IMR-90 (cell line): ENCODE data around the gene SECTM1. TPM values are rescaled to one million over a fixed set of nuclear protein-coding genes. Genes with fewer than 3 reads are reported as not detected.
A peak's percentile ranks its signal among the peaks of the same experiment; 100 is the strongest.

ENCODE experiments used
- ATAC-seq: fragments of 200-7000 bp; cut with Tn5 transposase; 2 replicates; pipeline ENCODE4 v1.9.1; 2020; ENCODE audit warnings: low read depth, mild to moderate bottlenecking, moderate library complexity
- BruUV-seq: library from RNA; stranded (reverse); fragments of 400-500 nt; replicated peaks from 2 replicates; lab custom pipeline; 2021; lab: Mats Ljungman, UMichigan
- CTCF ChIA-PET: fragments of 300-600 bp; formaldehyde crosslinking; extraction: SDS; loops from one replicate; lab custom pipeline; 2021; ENCODE audit warnings: antibody characterized with exemption; lab: Yijun Ruan, JAX
- POLR2A ChIA-PET: fragments of 300-600 bp; sonication (Branson Sonifier 250); formaldehyde crosslinking; loops from one replicate; lab custom pipeline; 2022; ENCODE audit warnings: antibody characterized with exemption; ENCODE audit not compliant: unreplicated experiment; lab: Charles Lee
- DNase-seq: peaks from one replicate; pipeline ENCODE4 v3.0.0; 2013
- H2AFZ ChIP-seq: replicated peaks from 2 replicates; pipeline ENCODE3; 2013; ENCODE audit warnings: low read length, mild to moderate bottlenecking; ENCODE audit not compliant: poor library complexity
- H2AK5ac ChIP-seq: 2 replicates; pipeline ENCODE4 v1.6.1; 2013; ENCODE audit warnings: low read depth, low read length, inconsistent platforms
- H2AK9ac ChIP-seq: replicated peaks from 2 replicates; pipeline ENCODE3; 2013; ENCODE audit warnings: mild to moderate bottlenecking, low read depth, low read length, moderate library complexity; ENCODE audit not compliant: poor library complexity
- H2BK120ac ChIP-seq: 2 replicates; pipeline ENCODE4 v1.6.1; 2013; ENCODE audit warnings: low read depth, low read length, inconsistent platforms
- H2BK15ac ChIP-seq: 3 replicates; pipeline ENCODE4 v1.6.1; 2013; ENCODE audit warnings: low read depth, low read length, inconsistent platforms
- H2BK20ac ChIP-seq: 2 replicates; pipeline ENCODE4 v1.6.1; 2013; ENCODE audit warnings: low read depth, mild to moderate bottlenecking, inconsistent platforms, low read length, moderate library complexity
- H2BK5ac ChIP-seq: 2 replicates; pipeline ENCODE4 v1.6.1; 2013; ENCODE audit warnings: mild to moderate bottlenecking, low read depth, low read length, inconsistent platforms; ENCODE audit not compliant: poor library complexity, severe bottlenecking
- H3K14ac ChIP-seq: replicated peaks from 2 replicates; pipeline ENCODE4 v1.6.1; 2013; ENCODE audit warnings: low read depth, low read length, inconsistent platforms
- H3K18ac ChIP-seq: 2 replicates; pipeline ENCODE4 v1.6.1; 2013; ENCODE audit warnings: low read depth, low read length, control low read depth
- H3K23ac ChIP-seq: 2 replicates; pipeline ENCODE4 v1.6.1; 2013; ENCODE audit warnings: low read depth, low read length, inconsistent platforms
- H3K27ac ChIP-seq: 2 replicates; pipeline ENCODE4 v1.5.1; 2013; ENCODE audit warnings: mild to moderate bottlenecking, control low read depth, low read length; ENCODE audit not compliant: insufficient read depth
- H3K27me3 ChIP-seq: 2 replicates; pipeline ENCODE4 v1.6.1; 2013; ENCODE audit warnings: low read length; ENCODE audit not compliant: control insufficient read depth, insufficient read depth
- H3K36me3 ChIP-seq: 2 replicates; pipeline ENCODE4 v1.6.1; 2013; ENCODE audit warnings: low read length, mixed read lengths; ENCODE audit not compliant: control insufficient read depth, insufficient read depth
- H3K4ac ChIP-seq: 2 replicates; pipeline ENCODE4 v1.6.1; 2013; ENCODE audit warnings: low read depth, low read length, inconsistent platforms
- H3K4me1 ChIP-seq: 2 replicates; pipeline ENCODE4 v1.6.1; 2013; ENCODE audit warnings: low read length, mixed read lengths; ENCODE audit not compliant: control insufficient read depth, insufficient read depth
- H3K4me2 ChIP-seq: 2 replicates; pipeline ENCODE4 v1.6.1; 2013; ENCODE audit warnings: low read depth, mild to moderate bottlenecking, control low read depth, low read length, moderate library complexity
- H3K4me3 ChIP-seq: 2 replicates; pipeline ENCODE4 v1.5.1; 2013; ENCODE audit warnings: low read depth, mild to moderate bottlenecking, control low read depth, low read length, moderate library complexity; ENCODE audit not compliant: insufficient read depth
- H3K56ac ChIP-seq: 2 replicates; pipeline ENCODE4 v1.6.1; 2013; ENCODE audit warnings: low read length, inconsistent platforms; ENCODE audit not compliant: insufficient read depth; ENCODE audit errors: extremely low read depth
- H3K79me1 ChIP-seq, 2 experiments: 2 replicates each; pipeline ENCODE4 v1.6.1; 2013; ENCODE audit warnings: low read length in 2 of 2, inconsistent platforms in 1 of 2, low read depth in 1 of 2
- H3K9ac ChIP-seq: 2 replicates; pipeline ENCODE4 v1.6.1; 2013; ENCODE audit warnings: low read depth, low read length, control low read depth
- H3K9me1 ChIP-seq: 2 replicates; pipeline ENCODE4 v1.6.1; 2013; ENCODE audit warnings: low read length, inconsistent platforms; ENCODE audit not compliant: insufficient read depth
- H3K9me3 ChIP-seq: 2 replicates; pipeline ENCODE4 v1.6.1; 2013; ENCODE audit warnings: low read length; ENCODE audit not compliant: control insufficient read depth, insufficient read depth
- H4K20me1 ChIP-seq: 2 replicates; pipeline ENCODE4 v1.6.1; 2013; ENCODE audit warnings: low read length, inconsistent platforms; ENCODE audit not compliant: insufficient read depth
- H4K5ac ChIP-seq: 2 replicates; pipeline ENCODE4 v1.6.1; 2013; ENCODE audit warnings: mild to moderate bottlenecking, low read depth, low read length, control low read depth
- H4K8ac ChIP-seq, 2 experiments: 2 replicates each; pipeline ENCODE4 v1.6.1; 2013; ENCODE audit warnings: low read depth in 2 of 2, low read length in 2 of 2, control low read depth in 1 of 2, inconsistent platforms in 1 of 2
- H4K91ac ChIP-seq: 2 replicates; pipeline ENCODE4 v1.6.1; 2013; ENCODE audit warnings: low read depth, low read length, inconsistent platforms; ENCODE audit not compliant: insufficient read depth
- FOS ChIP-seq: fragments of 150-350 bp; IDR thresholded peaks from 2 replicates; pipeline ENCODE4 v1.6.1; 2016; ENCODE audit warnings: low read depth, low read length
- MAFK ChIP-seq: IDR thresholded peaks from 2 replicates; pipeline ENCODE4 v1.6.1; 2012; ENCODE audit warnings: low read depth, low read length, improper control_type of control experiment
- MAZ ChIP-seq: IDR thresholded peaks from 2 replicates; pipeline ENCODE4 v1.6.1; 2012; ENCODE audit warnings: low read depth, mild to moderate bottlenecking, low read length, improper control_type of control experiment, moderate library complexity, borderline replicate concordance
- NFE2L2 ChIP-seq: fragments of 150-350 bp; IDR thresholded peaks from 2 replicates; pipeline ENCODE4 v1.6.1; 2016; ENCODE audit warnings: low read depth, mild to moderate bottlenecking, low read length
- WGBS, 2 experiments: methylation state at CpG; one replicate each; pipeline versions ENCODE4 v1.1.5 to v1.1.7; 2013; ENCODE audit warnings: missing lambda C conversion rate in 2 of 2; ENCODE audit not compliant: insufficient read length in 1 of 2; ENCODE audit errors: extremely low coverage in 2 of 2; 5-methylcytosine and 5-hydroxymethylcytosine counted together
- dilution Hi-C: fragments of 300-500 bp; cut with HindIII; formaldehyde crosslinking; loops from one replicate; pipeline ENCODE4 v1.14.3; 2018; ENCODE audit warnings: low sequenced_read_pairs; ENCODE audit not compliant: unreplicated experiment
- in situ Hi-C: fragments of 300-500 bp; cut with MboI; formaldehyde crosslinking; loops from 3 replicates; pipeline ENCODE4 v1.14.3; 2019; ENCODE audit warnings: low sequenced_read_pairs, inconsistent platforms, mixed read lengths
- intact Hi-C: fragments of 100-400 bp; cut with micrococcal nuclease; formaldehyde crosslinking; loops from 2 replicates; pipeline ENCODE4 v1.10.0; 2022
- polyA plus RNA-seq, 3 experiments: library from polyadenylated mRNA; depleted of rRNA; stranded (reverse); fragments of >200 nt; gene quantifications; 2 replicates each; pipeline ENCODE4 v1.2.3, GENCODE V29; 2012; ENCODE audit warnings: low replicate concordance in 1 of 3
- total RNA-seq: library from RNA; depleted of rRNA; stranded (reverse); fragments of >200 nt; gene quantifications from 2 replicates; pipeline ENCODE4 v1.2.3, GENCODE V29; 2012
- TF ChIP-seq, protein P1 (sequence below): fragments of 150-350 bp; IDR thresholded peaks from 2 replicates; pipeline ENCODE4 v1.6.1; 2017; ENCODE audit warnings: mild to moderate bottlenecking, antibody characterized with exemption, low read length, low read depth

The SECTM1 gene
- total and polyA plus RNA-seq, 2 of the 4 experiments (the other 2 are of a cell fraction), result 2.3 to 4.4 TPM

DNA sequence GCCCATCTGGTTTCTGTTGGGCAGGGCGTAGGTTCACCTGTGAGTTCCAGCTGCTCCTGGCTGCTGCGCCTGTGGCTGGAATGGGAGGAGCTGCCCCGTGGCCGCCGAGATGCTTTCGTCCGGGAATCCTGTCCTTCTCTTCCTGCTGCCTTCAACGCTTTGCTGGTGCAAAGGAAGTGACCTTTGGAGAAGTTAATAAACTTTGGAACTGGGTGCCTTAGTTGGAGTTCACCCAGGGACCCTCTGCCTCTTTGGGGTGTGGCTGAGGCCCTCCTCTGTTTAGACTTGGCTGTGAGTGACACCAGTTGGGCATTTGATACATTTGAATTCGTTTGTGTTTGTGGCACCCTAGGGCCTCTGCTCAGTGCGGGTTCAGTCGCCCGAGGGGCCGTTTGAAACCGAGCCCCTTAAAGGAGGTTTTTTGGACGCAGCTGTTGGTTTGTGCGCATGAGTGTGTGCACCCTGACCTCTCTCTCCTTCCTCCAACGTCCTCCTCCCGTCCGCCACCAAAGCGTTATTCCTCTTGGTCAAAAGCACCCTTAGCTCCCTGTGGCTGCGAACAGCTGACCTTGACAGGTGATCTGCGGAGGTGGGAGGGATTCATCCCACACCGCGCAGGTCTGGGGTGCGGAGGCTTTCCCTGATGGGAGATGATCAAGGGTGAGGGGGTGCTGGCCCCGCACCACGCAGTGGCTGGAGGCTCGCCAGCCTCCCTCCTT lies 9.0 kb upstream of the SECTM1 start:
- Histone ChIP-seq H3K56ac (no peak overlapping the region), H2BK5ac (no peak overlapping the region), H4K8ac (no peak overlapping the region), H3K36me3 (no peaks in the 10 kb centered on the region), H3K4me2 (no peak overlapping the region), H3K4ac (no peak overlapping the region), H3K23ac (no peak overlapping the region), H3K79me1 (no peaks in the 10 kb centered on the region), H2BK120ac (no peak overlapping the region), H4K20me1 (no peaks in the 10 kb centered on the region), H4K5ac (no peak overlapping the region), H2BK15ac (no peak overlapping the region), H3K14ac (no peak overlapping the region), H3K27me3 (peaks cover 4% of the 10 kb centered on the region), H3K18ac (no peak overlapping the region), H2AK9ac (no peak overlapping the region), H3K9ac (no peak overlapping the region), H2AFZ (peak overlapping the region; percentile 21), H3K4me3 (no peak overlapping the region), H3K9me3 (no peaks in the 10 kb centered on the region), H2AK5ac (no peak overlapping the region), H2BK20ac (no peak overlapping the region), H3K27ac (no peak overlapping the region), H4K91ac (no peak overlapping the region), H3K9me1 (peaks cover 7% of the 10 kb centered on the region), H3K4me1 (peaks cover 8% of the 10 kb centered on the region)
- ATAC-seq (no peak), DNase-seq (no peak)
- 46% methylated on average over 8 of the region's 28 CpGs; no CpG with 5 or more reads in 1 of the 2 experiments for WGBS, 2 experiments
- no TSS peak for BruUV-seq
- in situ Hi-C loops (no loop called here), intact Hi-C loops (no loop called here), dilution Hi-C loops (no loop called here)
- ChIA-PET POLR2A (no interaction called here), CTCF (no interaction called here)
- TF ChIP-seq, protein P1, sequence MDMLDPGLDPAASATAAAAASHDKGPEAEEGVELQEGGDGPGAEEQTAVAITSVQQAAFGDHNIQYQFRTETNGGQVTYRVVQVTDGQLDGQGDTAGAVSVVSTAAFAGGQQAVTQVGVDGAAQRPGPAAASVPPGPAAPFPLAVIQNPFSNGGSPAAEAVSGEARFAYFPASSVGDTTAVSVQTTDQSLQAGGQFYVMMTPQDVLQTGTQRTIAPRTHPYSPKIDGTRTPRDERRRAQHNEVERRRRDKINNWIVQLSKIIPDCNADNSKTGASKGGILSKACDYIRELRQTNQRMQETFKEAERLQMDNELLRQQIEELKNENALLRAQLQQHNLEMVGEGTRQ, result no peak
- TF ChIP-seq NFE2L2 (no peak), MAFK (no peak), FOS (no peak), MAZ (no peak)
